ENCODE results near the gene ZNF366. TPM values are rescaled to one million over a fixed set of nuclear protein-coding genes. Genes with fewer than 3 reads are reported as not detected.

ZNF366 gene
- polyA plus RNA-seq, 3 donors, result 0.05 to 1.2 (median 0.76) TPM

DNA sequence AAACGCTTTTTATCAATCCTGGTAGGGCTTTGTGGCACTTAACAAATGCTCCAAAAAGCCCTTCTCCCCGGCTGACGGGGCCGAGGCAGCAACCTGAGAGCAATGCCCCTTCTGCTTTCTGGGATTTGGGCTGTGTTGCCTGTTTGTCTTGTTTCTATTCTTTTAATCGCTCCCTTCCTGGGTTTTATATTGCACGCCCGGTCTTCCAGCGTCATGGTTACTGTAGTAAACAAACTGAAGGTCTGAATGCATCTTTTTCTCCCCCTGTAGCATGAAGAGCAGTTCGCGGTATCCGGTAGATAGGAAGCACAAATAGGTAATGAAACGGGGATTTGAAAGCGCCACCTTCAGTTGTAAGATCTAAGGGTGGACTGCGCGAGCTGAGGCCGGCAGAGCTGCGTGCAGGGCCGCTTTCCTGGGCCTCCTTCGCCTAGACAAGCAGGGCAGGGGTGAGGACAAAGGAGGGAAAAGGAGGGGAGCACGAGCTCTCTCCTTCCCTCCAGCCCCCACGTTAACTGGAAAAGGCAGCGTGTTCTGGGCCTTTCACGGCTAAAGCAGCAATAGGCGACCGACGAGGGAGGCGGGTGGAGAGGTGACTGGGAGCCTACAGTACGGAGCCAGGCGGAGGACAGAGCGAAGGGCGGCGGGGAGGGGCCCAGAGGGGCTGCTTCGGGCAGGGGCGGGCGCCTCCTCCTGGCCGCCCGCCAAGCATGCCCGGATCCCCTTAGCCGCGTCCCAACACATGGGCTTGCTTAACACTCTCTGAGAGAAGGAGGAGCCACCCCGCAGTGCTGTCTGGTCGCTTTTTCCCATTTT lies 49.3 kb upstream of the ZNF366 start:
- Mint-ChIP-seq H3K36me3 (no peaks in the 10 kb centered on the region), H3K9me3 (peaks cover 0 to 3% (median 0%) of the 10 kb centered on the region in 7 donors), H3K27ac (peak overlapping the region in 5 of 7 donors; percentile 3 to 79 (median 60)), H3K4me3 (peak overlapping the region; percentile 80 to 99), H3K4me1 (peaks cover 17% of the 10 kb centered on the region), H3K27me3 (ENCODE audit: low read depth in 3 of 3) (peaks cover 8 to 19% (median 12%) of the 10 kb centered on the region in 3 donors)
- H3K79me2 ChIP-seq (ENCODE audit: insufficient read depth, low read length), result no peaks in the 10 kb centered on the region
- no peaks in the 10 kb centered on the region for H3K36me3 ChIP-seq (replicated peaks in 1 of 2; ENCODE audit: control insufficient read depth in 1 of 2, insufficient read depth in 2 of 2, low read length in 2 of 2)
- H3K27me3 ChIP-seq (ENCODE audit: control insufficient read depth in 2 of 2, insufficient read depth in 2 of 2, low read length in 2 of 2), result peaks cover 0 to 6% of the 10 kb centered on the region in 2 donors
- peak; percentile 19 to 46 (median 41) for DNase-seq
- H3K4me1 ChIP-seq (ENCODE audit: control insufficient read depth in 1 of 2, insufficient read depth in 2 of 2, low read length in 2 of 2), result peaks cover 9 to 15% of the 10 kb centered on the region in 2 donors
- H3K27ac ChIP-seq (ENCODE audit: low read depth in 1 of 2, low read length in 2 of 2), result no peak overlapping the region
- H3K4me2 ChIP-seq (replicated peaks; ENCODE audit: extremely low read depth, low read length, poor library complexity, severe bottlenecking), result peak overlapping the region; percentile 86
- H3K9ac ChIP-seq (ENCODE audit: insufficient read depth, low read length, poor library complexity, severe bottlenecking), result peak overlapping the region; percentile 65
- no peaks in the 10 kb centered on the region for H3K9me3 ChIP-seq (replicated peaks in 1 of 2; ENCODE audit: control insufficient read depth in 1 of 2, insufficient read depth in 1 of 2, low read length in 2 of 2)
- peak; percentile 28 for TF ChIP-seq CTCF (IDR thresholded peaks at IDR 0.05)
- H2AFZ ChIP-seq (ENCODE audit: insufficient read depth, low read depth, low read length, poor library complexity, severe bottlenecking), result peak overlapping the region; percentile 88
- WGBS (ENCODE audit: insufficient coverage), result 4% methylated on average over 24 of the region's 42 CpGs
- peak overlapping the region; percentile 26 to 77 (median 43) for H3K4me3 ChIP-seq (replicated peaks in 1 of 3; ENCODE audit: low read depth in 2 of 3, low read length in 3 of 3)
- intact Hi-C loops (cut with micrococcal nuclease), result no loop called here
- H4K20me1 ChIP-seq (ENCODE audit: insufficient read depth, low read length), result no peaks in the 10 kb centered on the region

- Mint-ChIP-seq H3K4me3 (peak overlapping the region; percentile 80 to 99), H3K4me1 (peaks cover 17% of the 10 kb centered on the region), H3K9me3 (peaks cover 0 to 3% (median 0%) of the 10 kb centered on the region in 7 donors), H3K36me3 (no peaks in the 10 kb centered on the region), H3K27ac (no peak overlapping the region), H3K27me3 (ENCODE audit: low read depth in 3 of 3) (peaks cover 8 to 19% (median 12%) of the 10 kb centered on the region in 3 donors)
- no peak for TF ChIP-seq CTCF (IDR thresholded peaks at IDR 0.05)
- Histone ChIP-seq H3K9ac (ENCODE audit: insufficient read depth, low read length, poor library complexity, severe bottlenecking) (peak overlapping the region; percentile 65), H3K27me3 (ENCODE audit: control insufficient read depth in 2 of 2, insufficient read depth in 2 of 2, low read length in 2 of 2) (peaks cover 0 to 6% of the 10 kb centered on the region in 2 donors), H3K27ac (ENCODE audit: low read depth in 1 of 2, low read length in 2 of 2) (no peak overlapping the region), H4K20me1 (ENCODE audit: insufficient read depth, low read length) (no peaks in the 10 kb centered on the region), H3K9me3 (replicated peaks in 1 of 2; ENCODE audit: control insufficient read depth in 1 of 2, insufficient read depth in 1 of 2, low read length in 2 of 2) (no peaks in the 10 kb centered on the region), H3K79me2 (ENCODE audit: insufficient read depth, low read length) (no peaks in the 10 kb centered on the region), H3K4me3 (replicated peaks in 1 of 3; ENCODE audit: low read depth in 2 of 3, low read length in 3 of 3) (peak overlapping the region in 1 of 3 experiments; percentile 77), H2AFZ (ENCODE audit: insufficient read depth, low read depth, low read length, poor library complexity, severe bottlenecking) (peak overlapping the region; percentile 88), H3K36me3 (replicated peaks in 1 of 2; ENCODE audit: control insufficient read depth in 1 of 2, insufficient read depth in 2 of 2, low read length in 2 of 2) (no peaks in the 10 kb centered on the region), H3K4me1 (ENCODE audit: control insufficient read depth in 1 of 2, insufficient read depth in 2 of 2, low read length in 2 of 2) (peaks cover 9 to 15% of the 10 kb centered on the region in 2 donors), H3K4me2 (replicated peaks; ENCODE audit: extremely low read depth, low read length, poor library complexity, severe bottlenecking) (peak overlapping the region; percentile 86)
- 29% methylated on average over 1 of the region's 1 CpG for WGBS (ENCODE audit: insufficient coverage)
- no peak for DNase-seq
- intact Hi-C loops (cut with micrococcal nuclease), result no loop called here
Measured at GRCh38 chr5:72555871-72556270, 48.7 kb upstream of the ZNF366 start.

All from CD14-positive monocyte (primary cell).